Measurements from ENCODE around the gene IQGAP2.
"Not testable (repeated sequence)": the region's sequence is repeated elsewhere in the genome, so short reads cannot be mapped to it uniquely, and the experiment has no call there.

Gene IQGAP2

GRCh38 chr5:76716456-76717157 lies 313.5 kb downstream of the IQGAP2 start:
- DNase-seq (ENCODE audit: low read depth in 2 of 2) = no peak

- no peak for DNase-seq (ENCODE audit: low read depth in 2 of 2)
These were observed 314.4 kb downstream of the IQGAP2 start for GRCh38 chr5:76717222-76718083.

GRCh38 chr5:76718381-76718832 lies 315.3 kb downstream of the IQGAP2 start:
- no peak for DNase-seq (ENCODE audit: low read depth in 2 of 2)

- no peak for DNase-seq (ENCODE audit: low read depth in 2 of 2)
These were observed 315.8 kb downstream of the IQGAP2 start for GRCh38 chr5:76718880-76719279.

- no peak for DNase-seq (ENCODE audit: low read depth in 2 of 2)
These were observed 318.0 kb downstream of the IQGAP2 start for GRCh38 chr5:76720988-76721569.

- no peak for DNase-seq (ENCODE audit: low read depth in 2 of 2)
These were observed 320.2 kb downstream of the IQGAP2 start for GRCh38 chr5:76723266-76723665.

GRCh38 chr5:76723906-76724305 lies 320.8 kb downstream of the IQGAP2 start:
- DNase-seq (ENCODE audit: low read depth in 2 of 2) = no peak

- no peak for DNase-seq (ENCODE audit: low read depth in 2 of 2)
These were observed 321.8 kb downstream of the IQGAP2 start for GRCh38 chr5:76724871-76725270.

GRCh38 chr5:76728965-76729364 lies 325.9 kb downstream of the IQGAP2 start:
- no peak for DNase-seq (ENCODE audit: low read depth in 2 of 2)

- no peak for DNase-seq (ENCODE audit: low read depth in 2 of 2)
These were observed 326.5 kb downstream of the IQGAP2 start for GRCh38 chr5:76729373-76730290.

GRCh38 chr5:76732405-76733048 lies 329.4 kb downstream of the IQGAP2 start:
- no peak for DNase-seq (ENCODE audit: low read depth in 2 of 2)

GRCh38 chr5:76733049-76733417 lies 329.9 kb downstream of the IQGAP2 start:
- no peak for DNase-seq (ENCODE audit: low read depth in 2 of 2)

GRCh38 chr5:76735762-76736545 lies 332.9 kb downstream of the IQGAP2 start:
- DNase-seq (ENCODE audit: low read depth in 2 of 2) = no peak

GRCh38 chr5:76736679-76737556 lies 333.8 kb downstream of the IQGAP2 start:
- DNase-seq (ENCODE audit: low read depth in 2 of 2) = no peak

- DNase-seq (ENCODE audit: low read depth in 2 of 2) = no peak
These were observed 334.8 kb downstream of the IQGAP2 start for GRCh38 chr5:76737846-76738245.

- not testable (repeated sequence) for DNase-seq (ENCODE audit: low read depth in 2 of 2)
These were observed 338.4 kb downstream of the IQGAP2 start for GRCh38 chr5:76741506-76741905.

GRCh38 chr5:76742583-76742982 lies 339.5 kb downstream of the IQGAP2 start:
- DNase-seq (ENCODE audit: low read depth in 2 of 2) = no peak

GRCh38 chr5:76744632-76745031 lies 341.5 kb downstream of the IQGAP2 start:
- DNase-seq (ENCODE audit: low read depth in 2 of 2) = no peak

- DNase-seq (ENCODE audit: low read depth in 2 of 2) = no peak
These were observed 342.6 kb downstream of the IQGAP2 start for GRCh38 chr5:76745670-76746069.

All from fibroblast of skin of left biceps (primary cell).